Stimulated activated naive CD8-positive, alpha-beta T cell treated with anti-CD3 and anti-CD28 coated beads, Interleukin-15, Interleukin-2, amounts not matched to agents 100 ng/mL and 50 ng/mL, for 24 hours (primary cell): ENCODE measurements around the gene BBOF1.
A peak's percentile ranks its signal among the peaks of the same experiment; 100 is the strongest.

Experiments
- H3K27ac Mint-ChIP-seq: one replicate; pipeline ENCODE4 v1.8.0; 2021; ENCODE audit warnings: mild to moderate bottlenecking, mixed read lengths
- H3K27me3 Mint-ChIP-seq: one replicate; pipeline ENCODE4 v1.8.0; 2021; ENCODE audit warnings: mixed read lengths
- H3K36me3 Mint-ChIP-seq: one replicate; pipeline ENCODE4 v1.8.0; 2021; ENCODE audit warnings: low read depth, mixed read lengths
- H3K4me1 Mint-ChIP-seq: one replicate; pipeline ENCODE4 v1.8.0; 2021; ENCODE audit warnings: low read depth, mixed read lengths
- H3K4me3 Mint-ChIP-seq: one replicate; pipeline ENCODE4 v1.8.0; 2021; ENCODE audit warnings: mild to moderate bottlenecking, mixed read lengths
- H3K9me3 Mint-ChIP-seq: one replicate; pipeline ENCODE4 v1.8.0; 2021; ENCODE audit warnings: mixed read lengths

BBOF1 gene

GRCh38 chr14:74064426-74064825 lies 45.3 kb downstream of the BBOF1 start:
- Mint-ChIP-seq H3K27me3 (no peaks in the 10 kb centered on the region), H3K36me3 (peaks cover 20% of the 10 kb centered on the region), H3K4me3 (no peak overlapping the region), H3K4me1 (no peaks in the 10 kb centered on the region), H3K27ac (no peak overlapping the region), H3K9me3 (no peaks in the 10 kb centered on the region)

GRCh38 chr14:74064883-74065282 lies 45.7 kb downstream of the BBOF1 start:
- Mint-ChIP-seq H3K9me3 (no peaks in the 10 kb centered on the region), H3K36me3 (peaks cover 17% of the 10 kb centered on the region), H3K4me1 (no peaks in the 10 kb centered on the region), H3K27me3 (no peaks in the 10 kb centered on the region), H3K27ac (no peak overlapping the region), H3K4me3 (no peak overlapping the region)

- Mint-ChIP-seq H3K27ac (no peak overlapping the region), H3K27me3 (no peaks in the 10 kb centered on the region), H3K4me3 (no peak overlapping the region), H3K36me3 (peaks cover 18% of the 10 kb centered on the region), H3K9me3 (no peaks in the 10 kb centered on the region), H3K4me1 (no peaks in the 10 kb centered on the region)
These were observed 46.8 kb downstream of the BBOF1 start for GRCh38 chr14:74065746-74066575.

GRCh38 chr14:74077401-74077800 lies 58.3 kb downstream of the BBOF1 start:
- H3K9me3 Mint-ChIP-seq: no peaks in the 10 kb centered on the region
- no peaks in the 10 kb centered on the region for H3K36me3 Mint-ChIP-seq
- H3K4me1 Mint-ChIP-seq: no peaks in the 10 kb centered on the region
- no peak overlapping the region for H3K27ac Mint-ChIP-seq
- H3K4me3 Mint-ChIP-seq: no peak overlapping the region
- H3K27me3 Mint-ChIP-seq: no peaks in the 10 kb centered on the region

GRCh38 chr14:74080820-74081460 lies 61.8 kb downstream of the BBOF1 start:
- H3K27ac Mint-ChIP-seq: no peak overlapping the region
- H3K4me1 Mint-ChIP-seq: peaks cover 24% of the 10 kb centered on the region

GRCh38 chr14:74081491-74081890 lies 62.3 kb downstream of the BBOF1 start:
- Mint-ChIP-seq H3K4me3 (no peak overlapping the region), H3K9me3 (no peaks in the 10 kb centered on the region), H3K36me3 (no peaks in the 10 kb centered on the region), H3K4me1 (peaks cover 30% of the 10 kb centered on the region), H3K27me3 (no peaks in the 10 kb centered on the region), H3K27ac (no peak overlapping the region)

More at GRCh38 chr14:74080820-74081460, 61.8 kb downstream of the BBOF1 start:
- Mint-ChIP-seq H3K27me3 (no peaks in the 10 kb centered on the region), H3K36me3 (no peaks in the 10 kb centered on the region), H3K4me3 (no peak overlapping the region), H3K9me3 (no peaks in the 10 kb centered on the region)

- H3K27ac Mint-ChIP-seq: no peak overlapping the region
- peak overlapping the region; percentile 99 for H3K4me3 Mint-ChIP-seq
- no peaks in the 10 kb centered on the region for H3K27me3 Mint-ChIP-seq
- H3K9me3 Mint-ChIP-seq: no peaks in the 10 kb centered on the region
- H3K4me1 Mint-ChIP-seq: peaks cover 38% of the 10 kb centered on the region
- no peaks in the 10 kb centered on the region for H3K36me3 Mint-ChIP-seq
These were observed 64.0 kb downstream of the BBOF1 start for GRCh38 chr14:74083161-74083560.

GRCh38 chr14:74083784-74084276 lies 64.7 kb downstream of the BBOF1 start:
- Mint-ChIP-seq H3K27me3 (no peaks in the 10 kb centered on the region), H3K4me1 (peaks cover 42% of the 10 kb centered on the region), H3K27ac (peak overlapping the region; percentile 98), H3K4me3 (peak overlapping the region; percentile 99), H3K36me3 (peaks cover under 1% of the 10 kb centered on the region), H3K9me3 (no peaks in the 10 kb centered on the region)

- H3K36me3 Mint-ChIP-seq: peaks cover 4% of the 10 kb centered on the region
- H3K27me3 Mint-ChIP-seq: no peaks in the 10 kb centered on the region
- peaks cover 48% of the 10 kb centered on the region for H3K4me1 Mint-ChIP-seq
- H3K9me3 Mint-ChIP-seq: no peaks in the 10 kb centered on the region
- H3K27ac Mint-ChIP-seq: peak within 1 kb of the TSS; percentile 98
- peak within 1 kb of the TSS; percentile 99 for H3K4me3 Mint-ChIP-seq
These were observed 65.3 kb downstream of the BBOF1 start, which contains the start of the genes ALDH6A1 and LIN52 for GRCh38 chr14:74084277-74085046. ALDH6A1 (minus strand) TSS chr14:74084453; CDS start chr14:74084394, 59 bp downstream. LIN52 (plus strand) TSS chr14:74084956; CDS start chr14:74084975, 19 bp downstream.

GRCh38 chr14:74085047-74085637 lies 66.0 kb downstream of the BBOF1 start:
- Mint-ChIP-seq H3K9me3 (no peaks in the 10 kb centered on the region), H3K4me1 (peaks cover 51% of the 10 kb centered on the region), H3K4me3 (peak overlapping the region; percentile 99), H3K27me3 (no peaks in the 10 kb centered on the region), H3K36me3 (peaks cover 4% of the 10 kb centered on the region), H3K27ac (peak overlapping the region; percentile 98)

GRCh38 chr14:74085828-74086227 lies 66.7 kb downstream of the BBOF1 start:
- H3K36me3 Mint-ChIP-seq: peaks cover 7% of the 10 kb centered on the region
- no peaks in the 10 kb centered on the region for H3K9me3 Mint-ChIP-seq
- H3K27ac Mint-ChIP-seq: peak overlapping the region; percentile 98
- peak overlapping the region; percentile 99 for H3K4me3 Mint-ChIP-seq
- H3K4me1 Mint-ChIP-seq: peaks cover 51% of the 10 kb centered on the region
- no peaks in the 10 kb centered on the region for H3K27me3 Mint-ChIP-seq

- no peak overlapping the region for H3K27ac Mint-ChIP-seq
- H3K27me3 Mint-ChIP-seq: no peaks in the 10 kb centered on the region
- no peaks in the 10 kb centered on the region for H3K9me3 Mint-ChIP-seq
- H3K4me3 Mint-ChIP-seq: no peak overlapping the region
- H3K36me3 Mint-ChIP-seq: peaks cover 14% of the 10 kb centered on the region
- peaks cover 39% of the 10 kb centered on the region for H3K4me1 Mint-ChIP-seq
These were observed 70.3 kb downstream of the BBOF1 start for GRCh38 chr14:74089251-74090020.

- H3K27ac Mint-ChIP-seq: no peak overlapping the region
- no peaks in the 10 kb centered on the region for H3K27me3 Mint-ChIP-seq
- peaks cover 38% of the 10 kb centered on the region for H3K36me3 Mint-ChIP-seq
- no peaks in the 10 kb centered on the region for H3K4me1 Mint-ChIP-seq
- H3K4me3 Mint-ChIP-seq: no peak overlapping the region
- no peaks in the 10 kb centered on the region for H3K9me3 Mint-ChIP-seq
These were observed 86.2 kb downstream of the BBOF1 start for GRCh38 chr14:74105381-74105780.

GRCh38 chr14:74109369-74109768 lies 90.2 kb downstream of the BBOF1 start:
- no peak overlapping the region for H3K27ac Mint-ChIP-seq
- H3K27me3 Mint-ChIP-seq: no peaks in the 10 kb centered on the region
- peaks cover 30% of the 10 kb centered on the region for H3K36me3 Mint-ChIP-seq
- no peak overlapping the region for H3K4me3 Mint-ChIP-seq
- no peaks in the 10 kb centered on the region for H3K4me1 Mint-ChIP-seq
- H3K9me3 Mint-ChIP-seq: no peaks in the 10 kb centered on the region
